ENCODE measurements around the gene LAMP5.

The LAMP5 gene

GRCh38 chr20:9535449-9535848 is 21.1 kb downstream of the LAMP5 start:
- H3K4me3 Mint-ChIP-seq, result no peak overlapping the region
- CTCF ChIA-PET, result no interaction called here
- peaks cover 1% of the 10 kb centered on the region for H3K9me3 Mint-ChIP-seq
- no peaks in the 10 kb centered on the region for H3K27me3 Mint-ChIP-seq
- H3K4me1 Mint-ChIP-seq, result no peaks in the 10 kb centered on the region
- DNase-seq, result no peak
- H3K36me3 Mint-ChIP-seq, result no peaks in the 10 kb centered on the region
- no peak overlapping the region for H3K27ac Mint-ChIP-seq

DNA sequence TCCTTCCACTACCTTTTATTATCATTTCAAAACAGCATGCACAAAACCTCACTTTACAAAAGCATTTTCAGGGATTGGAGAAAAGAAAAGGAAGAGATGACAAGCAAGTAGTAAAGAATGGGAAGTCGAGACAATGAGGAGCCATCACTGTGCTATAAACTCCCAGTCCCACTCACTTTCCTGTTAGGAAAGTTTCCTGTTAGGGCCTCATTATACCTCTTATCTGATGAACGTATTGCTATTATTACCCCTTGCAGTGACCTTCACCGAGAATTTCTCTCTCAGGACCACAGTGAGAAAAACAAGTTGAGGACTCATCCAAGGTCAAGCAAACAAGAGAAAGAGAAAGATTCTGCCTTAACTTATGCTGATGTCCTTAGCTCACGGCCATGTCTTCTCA is 28.8 kb downstream of the LAMP5 start:
- no peaks in the 10 kb centered on the region for H3K9me3 Mint-ChIP-seq
- no peaks in the 10 kb centered on the region for H3K36me3 Mint-ChIP-seq
- DNase-seq, result no peak
- H3K4me1 Mint-ChIP-seq, result no peaks in the 10 kb centered on the region
- no peak overlapping the region for H3K27ac Mint-ChIP-seq
- no peak overlapping the region for H3K4me3 Mint-ChIP-seq
- no peaks in the 10 kb centered on the region for H3K27me3 Mint-ChIP-seq
- CTCF ChIA-PET, result no interaction called here

GRCh38 chr20:9550283-9550682 is 35.9 kb downstream of the LAMP5 start:
- no peaks in the 10 kb centered on the region for H3K36me3 Mint-ChIP-seq
- CTCF ChIA-PET, result no interaction called here
- DNase-seq, result no peak
- no peak overlapping the region for H3K4me3 Mint-ChIP-seq
- no peak overlapping the region for H3K27ac Mint-ChIP-seq
- no peaks in the 10 kb centered on the region for H3K27me3 Mint-ChIP-seq
- no peaks in the 10 kb centered on the region for H3K4me1 Mint-ChIP-seq
- no peaks in the 10 kb centered on the region for H3K9me3 Mint-ChIP-seq

DNA sequence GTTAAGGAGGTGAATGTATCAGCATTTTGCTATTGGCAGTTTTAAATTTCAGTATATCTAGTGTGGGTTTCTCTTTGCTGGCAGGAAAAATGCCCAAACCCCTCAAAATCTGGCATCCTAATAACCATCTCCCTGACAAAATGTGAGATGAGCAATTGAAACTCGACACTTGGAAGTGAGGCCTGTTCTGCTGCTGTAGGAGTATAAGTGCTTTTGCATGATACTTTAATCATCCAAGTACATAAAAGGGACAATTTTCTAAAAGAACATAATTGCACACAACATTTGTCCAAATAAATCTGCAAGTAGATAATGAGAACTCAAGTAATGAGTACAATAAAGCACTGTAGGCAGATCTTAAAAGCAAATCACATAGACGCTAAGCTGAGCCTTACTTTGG is 36.5 kb downstream of the LAMP5 start:
- no peaks in the 10 kb centered on the region for H3K27me3 Mint-ChIP-seq
- no peaks in the 10 kb centered on the region for H3K9me3 Mint-ChIP-seq
- H3K27ac Mint-ChIP-seq, result no peak overlapping the region
- H3K4me3 Mint-ChIP-seq, result no peak overlapping the region
- no peak for DNase-seq
- no peaks in the 10 kb centered on the region for H3K36me3 Mint-ChIP-seq
- CTCF ChIA-PET, result no interaction called here
- H3K4me1 Mint-ChIP-seq, result no peaks in the 10 kb centered on the region

DNA sequence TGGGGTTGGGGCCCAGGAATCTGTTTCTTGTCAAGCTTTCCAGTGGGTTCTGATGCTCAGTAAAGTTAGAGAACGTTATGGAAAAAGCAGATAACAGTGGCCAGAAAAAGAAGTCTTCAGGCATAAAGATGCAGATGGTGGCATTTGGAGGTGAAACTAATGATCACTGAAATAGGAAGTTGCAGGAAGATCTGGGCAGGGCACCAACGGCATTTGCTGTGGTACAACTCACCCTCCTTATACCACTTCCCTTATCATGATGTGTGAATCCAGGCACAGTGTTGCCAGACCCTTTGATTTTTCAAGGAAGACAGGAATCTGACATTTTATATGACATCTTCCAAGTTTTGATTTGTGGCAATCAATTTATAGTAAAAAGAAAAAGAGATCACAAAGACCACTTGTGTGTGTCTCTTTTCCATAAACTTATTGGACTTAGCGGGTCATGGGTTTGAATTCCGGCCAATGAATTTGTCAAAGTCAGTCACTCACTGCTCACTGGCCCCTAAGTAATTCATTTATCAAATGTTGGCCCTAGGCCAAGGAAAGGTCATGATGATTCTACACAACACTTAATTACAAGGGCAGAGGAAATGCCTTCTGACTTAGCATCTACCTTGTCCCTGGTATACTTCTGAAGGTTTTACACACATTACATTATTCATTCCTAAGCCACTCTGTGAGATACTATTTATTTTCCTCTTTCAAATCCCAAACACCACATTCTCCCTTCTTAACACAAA is 37.6 kb downstream of the LAMP5 start:
- Mint-ChIP-seq H3K4me1 (no peaks in the 10 kb centered on the region), H3K9me3 (no peaks in the 10 kb centered on the region), H3K4me3 (no peak overlapping the region), H3K27ac (no peak overlapping the region), H3K36me3 (no peaks in the 10 kb centered on the region), H3K27me3 (no peaks in the 10 kb centered on the region)
- no peak for DNase-seq
- CTCF ChIA-PET, result no interaction called here

DNA sequence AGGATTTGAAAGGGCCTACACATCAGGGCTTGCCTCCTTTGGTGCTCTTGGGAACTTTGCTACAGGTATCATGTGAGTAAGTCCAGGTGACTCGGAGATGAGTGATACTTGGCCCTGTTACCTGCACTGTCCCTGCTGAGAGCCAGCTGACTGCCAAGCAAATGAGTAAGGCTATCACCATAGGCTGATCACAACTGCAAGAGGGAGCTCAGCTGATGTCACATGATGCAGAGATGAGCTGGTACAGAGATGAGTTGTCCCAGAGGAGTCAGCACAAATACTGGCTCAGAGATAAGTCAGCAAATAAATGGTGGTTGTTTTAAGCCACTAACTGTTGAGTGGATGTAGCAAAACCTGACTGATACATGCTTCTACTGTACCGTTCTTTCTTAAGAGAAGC is 41.4 kb downstream of the LAMP5 start:
- Mint-ChIP-seq H3K36me3 (no peaks in the 10 kb centered on the region), H3K9me3 (no peaks in the 10 kb centered on the region), H3K27me3 (no peaks in the 10 kb centered on the region), H3K4me1 (no peaks in the 10 kb centered on the region), H3K4me3 (no peak overlapping the region), H3K27ac (no peak overlapping the region)
- DNase-seq, result no peak
- CTCF ChIA-PET, result no interaction called here

- CTCF ChIA-PET, result no interaction called here
- Mint-ChIP-seq H3K36me3 (no peaks in the 10 kb centered on the region), H3K27me3 (no peaks in the 10 kb centered on the region)
These were observed 43.0 kb downstream of the LAMP5 start for GRCh38 chr20:9557411-9557810.

DNA sequence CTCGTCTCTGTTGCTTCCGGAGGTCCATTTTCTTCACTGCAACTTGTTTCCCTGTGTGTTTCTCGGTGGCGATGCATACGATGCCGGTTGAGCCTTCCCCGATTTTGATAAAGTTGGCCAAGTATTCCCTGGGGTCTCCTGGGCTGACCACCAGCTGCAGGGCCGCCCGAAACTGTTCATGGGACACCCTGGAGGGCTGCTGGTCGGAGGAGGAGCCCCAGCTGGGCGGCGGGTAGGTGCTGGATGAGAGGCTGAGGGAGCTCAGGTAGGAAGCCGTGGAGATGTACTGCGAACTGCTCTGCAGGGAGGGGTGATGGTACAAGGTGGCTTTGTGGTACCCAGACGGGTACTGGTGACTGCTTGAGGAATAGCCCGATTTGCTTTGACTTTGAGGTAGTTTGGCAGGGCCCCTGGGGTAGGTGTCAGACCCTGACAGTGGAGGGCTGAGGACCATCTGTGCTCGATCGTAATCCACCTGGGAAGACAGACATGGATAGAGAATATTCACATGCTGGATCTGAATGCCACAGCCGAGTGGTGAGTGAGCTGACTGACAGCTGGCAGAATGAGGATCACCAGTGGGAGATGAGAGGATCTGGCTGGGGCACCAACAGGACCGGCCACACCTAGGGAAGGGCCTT is 51.6 kb downstream of the LAMP5 start:
- H3K4me3 Mint-ChIP-seq, result no peak overlapping the region
- CTCF ChIA-PET, result no interaction called here
- no peak overlapping the region for H3K27ac Mint-ChIP-seq
- no peaks in the 10 kb centered on the region for H3K9me3 Mint-ChIP-seq
- H3K4me1 Mint-ChIP-seq, result no peaks in the 10 kb centered on the region
- no peaks in the 10 kb centered on the region for H3K27me3 Mint-ChIP-seq
- DNase-seq, result no peak
- H3K36me3 Mint-ChIP-seq, result no peaks in the 10 kb centered on the region

More at GRCh38 chr20:9557411-9557810, 43.0 kb downstream of the LAMP5 start:
- Mint-ChIP-seq H3K9me3 (no peaks in the 10 kb centered on the region), H3K4me3 (no peak overlapping the region), H3K27ac (no peak overlapping the region), H3K4me1 (no peaks in the 10 kb centered on the region)
- DNase-seq, result no peak

DNA sequence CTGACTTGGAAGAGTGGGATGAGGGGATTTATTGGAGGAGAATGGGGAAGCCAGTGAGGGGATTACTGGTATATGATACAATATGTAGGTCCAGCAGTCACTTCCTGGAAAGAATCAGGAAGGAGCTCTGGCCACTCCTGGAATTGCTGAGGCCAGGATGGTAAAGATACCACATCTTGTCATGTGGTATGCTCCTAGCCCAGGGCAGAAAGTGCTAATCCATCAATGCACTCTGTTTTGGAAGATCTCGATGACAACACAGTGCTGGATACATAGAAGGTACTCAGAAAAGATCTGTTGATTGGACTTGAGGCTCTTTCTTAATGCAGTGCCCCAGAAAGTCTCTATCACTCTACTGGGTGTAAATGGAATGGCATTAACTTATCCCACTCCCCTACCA is 52.6 kb downstream of the LAMP5 start:
- Mint-ChIP-seq H3K4me1 (no peaks in the 10 kb centered on the region), H3K27me3 (no peaks in the 10 kb centered on the region), H3K9me3 (no peaks in the 10 kb centered on the region), H3K4me3 (no peak overlapping the region), H3K27ac (no peak overlapping the region), H3K36me3 (no peaks in the 10 kb centered on the region)
- DNase-seq, result no peak
- CTCF ChIA-PET, result no interaction called here

GRCh38 chr20:9570612-9571011 is 56.2 kb downstream of the LAMP5 start:
- DNase-seq, result no peak
- Mint-ChIP-seq H3K9me3 (no peaks in the 10 kb centered on the region), H3K36me3 (no peaks in the 10 kb centered on the region), H3K27me3 (no peaks in the 10 kb centered on the region), H3K4me3 (no peak overlapping the region), H3K27ac (no peak overlapping the region), H3K4me1 (no peaks in the 10 kb centered on the region)
- CTCF ChIA-PET, result interaction anchor here (0.5 to 0.6 kb wide), 2 partner anchors 47 to 337 kb away, joined by 3 read pairs; no protein-coding TSS in a partner anchor

- Mint-ChIP-seq H3K27me3 (no peaks in the 10 kb centered on the region), H3K27ac (no peak overlapping the region), H3K36me3 (no peaks in the 10 kb centered on the region), H3K4me3 (no peak overlapping the region), H3K4me1 (no peaks in the 10 kb centered on the region), H3K9me3 (no peaks in the 10 kb centered on the region)
- CTCF ChIA-PET, result no interaction called here
- DNase-seq, result no peak
These were observed 57.4 kb downstream of the LAMP5 start for GRCh38 chr20:9571783-9572182.

DNA sequence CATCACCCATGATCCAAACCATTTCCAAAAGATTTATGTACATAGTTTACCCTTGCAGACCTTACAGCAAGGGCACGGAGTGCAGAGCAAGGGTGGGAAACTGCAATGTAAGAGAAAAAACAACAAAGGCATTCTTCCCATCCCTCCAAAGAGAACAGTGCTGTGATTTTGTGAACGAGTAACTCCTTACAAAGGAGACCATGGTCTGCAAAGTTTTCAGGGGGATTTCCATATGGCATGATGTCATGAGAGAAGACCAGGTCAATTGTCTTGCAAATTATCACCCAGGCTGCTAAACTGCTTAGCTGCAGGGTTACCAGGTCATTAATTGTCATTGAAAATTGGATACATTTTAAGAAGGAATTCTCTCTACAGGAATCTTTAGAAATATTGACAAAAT is 58.3 kb downstream of the LAMP5 start:
- no peak overlapping the region for H3K4me3 Mint-ChIP-seq
- H3K9me3 Mint-ChIP-seq, result no peaks in the 10 kb centered on the region
- no peaks in the 10 kb centered on the region for H3K4me1 Mint-ChIP-seq
- CTCF ChIA-PET, result no interaction called here
- no peak for DNase-seq
- H3K27me3 Mint-ChIP-seq, result no peaks in the 10 kb centered on the region
- H3K27ac Mint-ChIP-seq, result no peak overlapping the region
- H3K36me3 Mint-ChIP-seq, result no peaks in the 10 kb centered on the region

GRCh38 chr20:9573335-9574151 is 59.2 kb downstream of the LAMP5 start:
- Mint-ChIP-seq H3K4me3 (no peak overlapping the region), H3K36me3 (no peaks in the 10 kb centered on the region), H3K27me3 (no peaks in the 10 kb centered on the region), H3K9me3 (no peaks in the 10 kb centered on the region), H3K4me1 (no peaks in the 10 kb centered on the region), H3K27ac (no peak overlapping the region)
- CTCF ChIA-PET, result no interaction called here
- DNase-seq, result no peak

DNA sequence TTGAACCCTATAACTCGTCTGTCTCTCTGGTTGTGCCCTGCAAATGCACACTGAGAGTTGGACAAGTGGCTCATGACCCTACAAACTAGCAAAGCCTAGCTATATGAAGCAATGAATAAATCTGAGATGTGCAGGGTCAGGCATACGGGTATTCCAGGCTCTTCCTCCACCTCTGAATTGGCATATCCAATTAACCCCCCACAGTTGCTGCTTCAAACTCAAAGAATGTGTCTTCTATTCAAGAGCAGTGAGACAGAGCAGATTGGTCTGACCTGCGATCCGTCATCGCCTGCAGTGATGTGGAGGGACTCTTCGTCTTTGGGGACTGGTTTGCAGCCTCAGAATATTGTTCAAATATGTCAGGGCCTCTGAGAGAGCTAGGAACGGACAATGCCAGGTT is 59.8 kb downstream of the LAMP5 start:
- CTCF ChIA-PET, result no interaction called here
- no peaks in the 10 kb centered on the region for H3K9me3 Mint-ChIP-seq
- H3K27ac Mint-ChIP-seq, result no peak overlapping the region
- no peak overlapping the region for H3K4me3 Mint-ChIP-seq
- DNase-seq, result no peak
- no peaks in the 10 kb centered on the region for H3K36me3 Mint-ChIP-seq
- no peaks in the 10 kb centered on the region for H3K27me3 Mint-ChIP-seq
- H3K4me1 Mint-ChIP-seq, result no peaks in the 10 kb centered on the region

GRCh38 chr20:9574776-9575175 is 60.4 kb downstream of the LAMP5 start:
- Mint-ChIP-seq H3K4me1 (no peaks in the 10 kb centered on the region), H3K27ac (no peak overlapping the region), H3K36me3 (no peaks in the 10 kb centered on the region), H3K4me3 (no peak overlapping the region), H3K9me3 (no peaks in the 10 kb centered on the region), H3K27me3 (no peaks in the 10 kb centered on the region)
- no peak for DNase-seq
- CTCF ChIA-PET, result no interaction called here

Measured in activated naive CD4-positive, alpha-beta T cell treated with anti-CD3 and anti-CD28 coated beads, Interleukin-2, amount 10 ng/mL, durations not matched to agents 7 days and 5 days (primary cell).